Activated CD4-positive, alpha-beta T cell treated with anti-CD3 and anti-CD28 coated beads, Interleukin-2, amount 10 ng/mL, durations not matched to agents 7 days and 5 days (primary cell): ENCODE measurements around the gene G6PC3. TPM values are rescaled to one million over a fixed set of nuclear protein-coding genes. Genes with fewer than 3 reads are reported as not detected.
"Not testable (repeated sequence)": the region's sequence is repeated elsewhere in the genome, so short reads cannot be mapped to it uniquely, and the experiment has no call there.

Experiments used
- CTCF ChIA-PET: fragments of 350-600 bp; sonication (Branson Sonifier 250); formaldehyde crosslinking; loops from one replicate; lab custom pipeline; 2021; ENCODE audit warnings: antibody characterized with exemption; lab: Charles Lee
- POLR2A ChIA-PET: fragments of 350-600 bp; sonication (Branson Sonifier 250); formaldehyde crosslinking; loops from one replicate; lab custom pipeline; 2021; ENCODE audit warnings: antibody characterized with exemption; lab: Charles Lee
- DNase-seq: peaks from one replicate; pipeline ENCODE4 v3.0.0-alpha.2; 2020
- H3K27ac Mint-ChIP-seq: one replicate; pipeline ENCODE4 v1.8.0; 2021; ENCODE audit warnings: mild to moderate bottlenecking, moderate library complexity, mixed read lengths
- H3K27me3 Mint-ChIP-seq: one replicate; pipeline ENCODE4 v1.8.0; 2021; ENCODE audit warnings: mixed read lengths
- H3K36me3 Mint-ChIP-seq: one replicate; pipeline ENCODE4 v1.8.0; 2021; ENCODE audit warnings: low read depth, mixed read lengths
- H3K4me1 Mint-ChIP-seq: one replicate; pipeline ENCODE4 v1.8.0; 2021; ENCODE audit warnings: mixed read lengths
- H3K4me3 Mint-ChIP-seq: one replicate; pipeline ENCODE4 v1.8.0; 2021; ENCODE audit warnings: mild to moderate bottlenecking, moderate library complexity, mixed read lengths
- H3K9me3 Mint-ChIP-seq: one replicate; pipeline ENCODE4 v1.8.0; 2021; ENCODE audit warnings: mixed read lengths
- total RNA-seq, 2 experiments: library from RNA; stranded (reverse); gene quantifications; one replicate each; pipeline ENCODE4 v1.2.3, GENCODE V29; 2021

G6PC3 gene
- total RNA-seq, 2 experiments from 2014 or later = 18.1 to 25.2 TPM

GRCh38 chr17:44091200-44091997, 20.9 kb downstream of the G6PC3 start:
- H3K4me1 Mint-ChIP-seq = peaks cover 18% of the 10 kb centered on the region
- H3K27ac Mint-ChIP-seq = no peak overlapping the region
- CTCF ChIA-PET = no interaction called here
- H3K9me3 Mint-ChIP-seq = no peaks in the 10 kb centered on the region
- H3K36me3 Mint-ChIP-seq = peaks cover 2% of the 10 kb centered on the region
- H3K27me3 Mint-ChIP-seq = no peaks in the 10 kb centered on the region
- DNase-seq = no peak
- POLR2A ChIA-PET = no interaction called here
- no peak overlapping the region for H3K4me3 Mint-ChIP-seq

GRCh38 chr17:44092051-44092450, 21.5 kb downstream of the G6PC3 start:
- peaks cover 15% of the 10 kb centered on the region for H3K4me1 Mint-ChIP-seq
- H3K9me3 Mint-ChIP-seq = no peaks in the 10 kb centered on the region
- DNase-seq = no peak
- no peaks in the 10 kb centered on the region for H3K27me3 Mint-ChIP-seq
- no peak overlapping the region for H3K27ac Mint-ChIP-seq
- CTCF ChIA-PET = no interaction called here
- H3K4me3 Mint-ChIP-seq = no peak overlapping the region
- peaks cover 2% of the 10 kb centered on the region for H3K36me3 Mint-ChIP-seq
- POLR2A ChIA-PET = no interaction called here

- ChIA-PET CTCF (no interaction called here), POLR2A (no interaction called here)
- peaks cover 2% of the 10 kb centered on the region for H3K36me3 Mint-ChIP-seq
- peaks cover 17% of the 10 kb centered on the region for H3K4me1 Mint-ChIP-seq
- H3K27ac Mint-ChIP-seq = no peak overlapping the region
- no peaks in the 10 kb centered on the region for H3K9me3 Mint-ChIP-seq
- H3K4me3 Mint-ChIP-seq = no peak overlapping the region
- DNase-seq = no peak
- no peaks in the 10 kb centered on the region for H3K27me3 Mint-ChIP-seq
These were observed 22.8 kb downstream of the G6PC3 start for GRCh38 chr17:44093231-44093900.

- Mint-ChIP-seq H3K9me3 (no peaks in the 10 kb centered on the region), H3K4me3 (no peak overlapping the region), H3K4me1 (peaks cover 17% of the 10 kb centered on the region), H3K27ac (no peak overlapping the region), H3K36me3 (no peaks in the 10 kb centered on the region), H3K27me3 (no peaks in the 10 kb centered on the region)
- POLR2A ChIA-PET = interaction anchor here (0.5 to 0.7 kb wide), 2 partner anchors 23 to 127 kb away, joined by 3 read pairs; no protein-coding TSS in a partner anchor
- no peak for DNase-seq
- CTCF ChIA-PET = no interaction called here
These were observed 24.3 kb downstream of the G6PC3 start for GRCh38 chr17:44094701-44095387.

- ChIA-PET POLR2A (interaction anchor here (0.5 to 0.7 kb wide), 2 partner anchors 24 to 127 kb away, joined by 3 read pairs; no protein-coding TSS in a partner anchor), CTCF (no interaction called here)
- Mint-ChIP-seq H3K4me3 (no peak overlapping the region), H3K36me3 (no peaks in the 10 kb centered on the region), H3K27ac (no peak overlapping the region), H3K27me3 (no peaks in the 10 kb centered on the region), H3K9me3 (no peaks in the 10 kb centered on the region), H3K4me1 (peaks cover 17% of the 10 kb centered on the region)
- no peak for DNase-seq
These were observed 24.8 kb downstream of the G6PC3 start for GRCh38 chr17:44095388-44095646.

- Mint-ChIP-seq H3K4me3 (no peak overlapping the region), H3K27ac (peak overlapping the region; percentile 69)
- POLR2A ChIA-PET = interaction anchor here (0.5 to 0.7 kb wide), 2 partner anchors 24 to 126 kb away, joined by 3 read pairs; no protein-coding TSS in a partner anchor
These were observed 25.3 kb downstream of the G6PC3 start for GRCh38 chr17:44095647-44096496.

GRCh38 chr17:44097110-44097958, 26.8 kb downstream of the G6PC3 start:
- H3K36me3 Mint-ChIP-seq = no peaks in the 10 kb centered on the region
- H3K27ac Mint-ChIP-seq = no peak overlapping the region
- peaks cover 17% of the 10 kb centered on the region for H3K4me1 Mint-ChIP-seq
- H3K9me3 Mint-ChIP-seq = no peaks in the 10 kb centered on the region
- CTCF ChIA-PET = no interaction called here
- POLR2A ChIA-PET = no interaction called here
- H3K27me3 Mint-ChIP-seq = no peaks in the 10 kb centered on the region
- DNase-seq = no peak
- H3K4me3 Mint-ChIP-seq = no peak overlapping the region

More at GRCh38 chr17:44095647-44096496, 25.3 kb downstream of the G6PC3 start:
- Mint-ChIP-seq H3K9me3 (no peaks in the 10 kb centered on the region), H3K4me1 (peaks cover 17% of the 10 kb centered on the region), H3K36me3 (no peaks in the 10 kb centered on the region), H3K27me3 (no peaks in the 10 kb centered on the region)
- DNase-seq = no peak
- CTCF ChIA-PET = no interaction called here

GRCh38 chr17:44101858-44102257, 31.3 kb downstream of the G6PC3 start:
- H3K27ac Mint-ChIP-seq, POLR2A ChIA-PET, H3K4me3 Mint-ChIP-seq, H3K27me3 Mint-ChIP-seq, H3K36me3 Mint-ChIP-seq, H3K9me3 Mint-ChIP-seq, DNase-seq, H3K4me1 Mint-ChIP-seq: not testable (repeated sequence)
- CTCF ChIA-PET = interaction anchor here (0.9 to 1.2 kb wide), 2 partner anchors 10 to 22 kb away, joined by 3 to 4 read pairs; partner anchors contain the start of gene HDAC5

GRCh38 chr17:44102849-44103622, 32.5 kb downstream of the G6PC3 start:
- no peak overlapping the region for H3K27ac Mint-ChIP-seq
- H3K4me3 Mint-ChIP-seq = no peak overlapping the region
- H3K36me3 Mint-ChIP-seq = no peaks in the 10 kb centered on the region
- DNase-seq = no peak
- H3K9me3 Mint-ChIP-seq = no peaks in the 10 kb centered on the region
- no peaks in the 10 kb centered on the region for H3K27me3 Mint-ChIP-seq
- POLR2A ChIA-PET = interaction anchor here (0.6 kb wide), 1 partner anchor 11 kb away, joined by 4 read pairs; no protein-coding TSS in a partner anchor
- H3K4me1 Mint-ChIP-seq = peaks cover 3% of the 10 kb centered on the region
- CTCF ChIA-PET = interaction anchor here (0.7 to 1.2 kb wide), 5 partner anchors 12 to 159 kb away, joined by 3 to 4 read pairs (median 3); partner anchors contain the start of gene HDAC5

- ChIA-PET POLR2A (no interaction called here), CTCF (interaction anchor here (0.6 to 1.4 kb wide), 2 partner anchors 10 to 1754 kb away, joined by 5 to 6 read pairs; no protein-coding TSS in a partner anchor)
- DNase-seq = no peak
- Mint-ChIP-seq H3K9me3 (no peaks in the 10 kb centered on the region), H3K27me3 (no peaks in the 10 kb centered on the region), H3K36me3 (no peaks in the 10 kb centered on the region), H3K4me3 (no peak overlapping the region), H3K27ac (no peak overlapping the region), H3K4me1 (peaks cover 5% of the 10 kb centered on the region)
These were observed 34.9 kb downstream of the G6PC3 start for GRCh38 chr17:44105483-44105882.

GRCh38 chr17:44105941-44106340, 35.4 kb downstream of the G6PC3 start:
- no peaks in the 10 kb centered on the region for H3K27me3 Mint-ChIP-seq
- ChIA-PET POLR2A (no interaction called here), CTCF (interaction anchor here (0.6 to 1.4 kb wide), 3 partner anchors 10 to 170 kb away, joined by 4 to 6 read pairs (median 5); no protein-coding TSS in a partner anchor)
- peaks cover 9% of the 10 kb centered on the region for H3K4me1 Mint-ChIP-seq
- no peak for DNase-seq
- no peaks in the 10 kb centered on the region for H3K9me3 Mint-ChIP-seq
- no peak overlapping the region for H3K4me3 Mint-ChIP-seq
- no peak overlapping the region for H3K27ac Mint-ChIP-seq
- H3K36me3 Mint-ChIP-seq = no peaks in the 10 kb centered on the region
